ENCODE measurements around the gene STAG1.

Gene STAG1

DNA sequence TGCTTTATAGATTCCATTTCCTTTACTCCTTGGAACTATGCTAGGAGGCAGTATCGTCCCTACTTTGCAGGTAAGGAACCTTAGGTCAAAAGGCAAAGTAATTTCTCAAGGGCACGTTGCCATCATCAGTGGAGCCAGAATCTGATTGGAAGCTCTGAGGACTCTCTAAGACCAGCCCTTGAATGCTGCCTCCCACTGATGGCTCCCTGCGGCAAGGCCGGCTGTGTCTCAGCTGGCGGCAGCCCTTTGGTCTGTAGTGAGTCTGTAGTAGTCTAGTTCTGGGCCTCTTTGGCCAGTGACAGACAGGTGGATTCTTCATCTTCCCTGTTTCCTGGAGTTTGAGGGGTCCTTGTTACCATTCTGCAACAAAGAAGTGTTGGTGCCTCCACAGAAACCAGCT lies 425.9 kb downstream of the STAG1 start:
- Histone ChIP-seq H3K4me1 (ENCODE audit: insufficient read depth, low read length) (no peaks in the 10 kb centered on the region), H3K36me3 (ENCODE audit: insufficient read depth, low read length) (peaks cover 6% of the 10 kb centered on the region; the same call in 1 of the 2 replicates), H3K9me3 (ENCODE audit: control insufficient read depth, insufficient read depth, low read length) (no peaks in the 10 kb centered on the region), H3K9ac (ENCODE audit: low read depth, low read length) (no peak overlapping the region)

GRCh38 chr3:136311968-136312367 lies 440.2 kb downstream of the STAG1 start:
- Histone ChIP-seq H3K36me3 (ENCODE audit: insufficient read depth, low read length) (no peaks in the 10 kb centered on the region), H3K9me3 (ENCODE audit: control insufficient read depth, insufficient read depth, low read length) (no peaks in the 10 kb centered on the region), H3K4me1 (ENCODE audit: insufficient read depth, low read length) (no peaks in the 10 kb centered on the region), H3K9ac (ENCODE audit: low read depth, low read length) (no peak overlapping the region)

- Histone ChIP-seq H3K4me1 (ENCODE audit: insufficient read depth, low read length) (no peaks in the 10 kb centered on the region), H3K9me3 (ENCODE audit: control insufficient read depth, insufficient read depth, low read length) (no peaks in the 10 kb centered on the region), H3K36me3 (ENCODE audit: insufficient read depth, low read length) (no peaks in the 10 kb centered on the region)
These were observed 440.9 kb downstream of the STAG1 start for GRCh38 chr3:136311261-136311660.

GRCh38 chr3:136305879-136306278 lies 446.3 kb downstream of the STAG1 start:
- Histone ChIP-seq H3K36me3 (ENCODE audit: insufficient read depth, low read length) (no peaks in the 10 kb centered on the region), H3K4me1 (ENCODE audit: insufficient read depth, low read length) (no peaks in the 10 kb centered on the region), H3K9ac (ENCODE audit: low read depth, low read length) (no peak overlapping the region), H3K9me3 (ENCODE audit: control insufficient read depth, insufficient read depth, low read length) (no peaks in the 10 kb centered on the region; the same call in 1 of the 2 replicates)

More at GRCh38 chr3:136311261-136311660, 440.9 kb downstream of the STAG1 start:
- no peak overlapping the region for H3K9ac ChIP-seq (ENCODE audit: low read depth, low read length)

DNA sequence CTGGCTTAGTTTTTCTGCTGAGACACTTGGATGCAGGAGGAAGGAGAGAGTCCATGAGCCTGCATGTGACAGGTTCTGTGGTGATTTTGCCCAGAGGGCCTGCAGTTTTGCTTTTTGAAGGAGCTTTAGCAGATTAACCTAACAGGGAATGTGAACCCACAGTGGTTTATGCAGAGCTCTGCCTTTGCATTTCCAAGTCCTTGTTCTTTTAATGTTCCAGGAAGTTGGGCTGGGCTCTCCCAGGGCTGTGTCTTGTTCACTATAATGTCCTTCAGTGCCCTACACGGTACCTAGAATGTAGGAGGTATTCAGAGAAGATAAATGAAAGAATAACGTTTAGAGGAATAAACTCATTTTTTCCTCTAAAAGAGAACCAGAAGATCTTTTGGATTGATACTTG lies 451.7 kb downstream of the STAG1 start:
- no peaks in the 10 kb centered on the region for H3K9me3 ChIP-seq (ENCODE audit: control insufficient read depth, insufficient read depth, low read length)
- H3K9ac ChIP-seq (ENCODE audit: low read depth, low read length): no peak overlapping the region
- peaks cover 6% of the 10 kb centered on the region; the same call in 1 of the 2 replicates for H3K4me1 ChIP-seq (ENCODE audit: insufficient read depth, low read length)
- H3K36me3 ChIP-seq (ENCODE audit: insufficient read depth, low read length): no peaks in the 10 kb centered on the region

GRCh38 chr3:136297826-136298225 lies 454.4 kb downstream of the STAG1 start:
- Histone ChIP-seq H3K36me3 (ENCODE audit: insufficient read depth, low read length) (no peaks in the 10 kb centered on the region), H3K9ac (ENCODE audit: low read depth, low read length) (no peak overlapping the region)

DNA sequence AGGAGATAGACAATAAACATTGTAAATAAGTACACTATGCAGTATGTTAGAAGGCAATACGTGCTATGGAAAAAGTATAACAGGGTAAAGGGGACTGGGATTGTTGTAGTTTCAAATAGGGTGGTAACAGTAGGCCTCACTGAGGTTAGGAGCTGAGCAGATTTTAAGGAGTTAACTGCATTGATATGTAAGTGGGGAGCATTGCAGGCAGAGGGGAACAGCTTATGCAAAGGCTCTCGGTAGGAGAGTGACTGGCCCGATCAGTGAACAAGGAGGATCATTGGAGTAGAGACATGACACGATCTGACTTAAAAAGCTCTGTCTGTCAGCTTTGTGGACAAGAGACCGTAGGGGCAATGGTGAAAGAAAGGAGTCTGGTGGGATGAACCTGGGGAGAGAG lies 455.2 kb downstream of the STAG1 start:
- no peak overlapping the region for H3K9ac ChIP-seq (ENCODE audit: low read depth, low read length)
- H3K36me3 ChIP-seq (ENCODE audit: insufficient read depth, low read length): no peaks in the 10 kb centered on the region
- peaks cover 6% of the 10 kb centered on the region; the same call in 1 of the 2 replicates for H3K4me1 ChIP-seq (ENCODE audit: insufficient read depth, low read length)
- no peaks in the 10 kb centered on the region for H3K9me3 ChIP-seq (ENCODE audit: control insufficient read depth, insufficient read depth, low read length)

More at GRCh38 chr3:136297826-136298225, 454.4 kb downstream of the STAG1 start:
- H3K9me3 ChIP-seq (ENCODE audit: control insufficient read depth, insufficient read depth, low read length): no peaks in the 10 kb centered on the region
- H3K4me1 ChIP-seq (ENCODE audit: insufficient read depth, low read length): peaks cover 6% of the 10 kb centered on the region; the same call in 1 of the 2 replicates

GRCh38 chr3:136294176-136294575 lies 458.0 kb downstream of the STAG1 start:
- Histone ChIP-seq H3K9ac (ENCODE audit: low read depth, low read length) (no peak overlapping the region), H3K4me1 (ENCODE audit: insufficient read depth, low read length) (peaks cover 6% of the 10 kb centered on the region; the same call in 1 of the 2 replicates), H3K36me3 (ENCODE audit: insufficient read depth, low read length) (no peaks in the 10 kb centered on the region), H3K9me3 (ENCODE audit: control insufficient read depth, insufficient read depth, low read length) (no peaks in the 10 kb centered on the region)

DNA sequence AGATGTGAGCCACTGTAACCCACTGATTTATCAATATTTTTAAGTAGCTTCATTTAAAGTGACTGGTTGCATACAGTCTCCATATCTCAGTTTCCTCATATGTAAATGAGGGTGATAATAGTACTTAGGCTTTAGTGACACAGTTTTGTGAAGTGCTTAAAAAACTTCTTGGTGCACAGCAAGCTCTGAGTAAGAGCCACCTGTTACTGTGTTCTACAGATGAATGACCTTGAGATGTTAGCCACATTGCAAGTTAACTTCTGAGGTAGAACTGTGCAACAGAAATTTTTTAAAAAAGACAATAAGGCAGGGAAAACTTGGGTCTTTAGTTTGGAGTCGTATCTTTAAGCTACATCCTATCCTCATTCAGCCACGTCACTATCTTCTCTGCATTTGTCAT lies 458.9 kb downstream of the STAG1 start:
- Histone ChIP-seq H3K9ac (ENCODE audit: low read depth, low read length) (no peak overlapping the region), H3K9me3 (ENCODE audit: control insufficient read depth, insufficient read depth, low read length) (no peaks in the 10 kb centered on the region), H3K4me1 (ENCODE audit: insufficient read depth, low read length) (peaks cover 6% of the 10 kb centered on the region; the same call in 1 of the 2 replicates), H3K36me3 (ENCODE audit: insufficient read depth, low read length) (no peaks in the 10 kb centered on the region)

DNA sequence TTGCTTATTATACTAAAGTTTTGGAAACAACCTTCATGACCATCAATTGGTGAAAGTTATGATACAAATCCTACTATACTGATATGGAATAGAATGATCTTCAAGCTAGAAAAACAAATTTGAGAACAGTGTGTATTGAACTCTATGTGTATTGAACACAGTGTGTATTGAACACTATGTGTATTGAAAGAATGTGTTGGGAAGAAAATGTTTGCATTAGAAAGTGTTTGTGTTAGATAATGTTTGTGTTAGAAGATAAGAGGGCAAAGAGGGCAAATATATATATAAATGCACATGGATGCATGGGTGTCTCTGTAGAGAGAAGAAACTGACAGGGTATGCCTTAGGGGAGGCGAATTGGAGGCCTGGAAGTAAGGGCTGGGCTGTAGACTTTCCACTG lies 459.7 kb downstream of the STAG1 start:
- no peaks in the 10 kb centered on the region for H3K36me3 ChIP-seq (ENCODE audit: insufficient read depth, low read length)
- H3K9ac ChIP-seq (ENCODE audit: low read depth, low read length): no peak overlapping the region
- peaks cover 5% of the 10 kb centered on the region; the same call in 1 of the 2 replicates for H3K4me1 ChIP-seq (ENCODE audit: insufficient read depth, low read length)
- no peaks in the 10 kb centered on the region for H3K9me3 ChIP-seq (ENCODE audit: control insufficient read depth, insufficient read depth, low read length)

- Histone ChIP-seq H3K36me3 (ENCODE audit: insufficient read depth, low read length) (no peaks in the 10 kb centered on the region), H3K9ac (ENCODE audit: low read depth, low read length) (no peak overlapping the region), H3K4me1 (ENCODE audit: insufficient read depth, low read length) (no peaks in the 10 kb centered on the region), H3K9me3 (ENCODE audit: control insufficient read depth, insufficient read depth, low read length) (no peaks in the 10 kb centered on the region)
These were observed 460.9 kb downstream of the STAG1 start for GRCh38 chr3:136291302-136291701.
